ENCODE measurements around the gene PDE4D. TPM values are rescaled to one million over a fixed set of nuclear protein-coding genes. Genes with fewer than 3 reads are reported as not detected.

PDE4D gene
- total RNA-seq, 1 experiment from 2014 or later, result 3.6 TPM

DNA sequence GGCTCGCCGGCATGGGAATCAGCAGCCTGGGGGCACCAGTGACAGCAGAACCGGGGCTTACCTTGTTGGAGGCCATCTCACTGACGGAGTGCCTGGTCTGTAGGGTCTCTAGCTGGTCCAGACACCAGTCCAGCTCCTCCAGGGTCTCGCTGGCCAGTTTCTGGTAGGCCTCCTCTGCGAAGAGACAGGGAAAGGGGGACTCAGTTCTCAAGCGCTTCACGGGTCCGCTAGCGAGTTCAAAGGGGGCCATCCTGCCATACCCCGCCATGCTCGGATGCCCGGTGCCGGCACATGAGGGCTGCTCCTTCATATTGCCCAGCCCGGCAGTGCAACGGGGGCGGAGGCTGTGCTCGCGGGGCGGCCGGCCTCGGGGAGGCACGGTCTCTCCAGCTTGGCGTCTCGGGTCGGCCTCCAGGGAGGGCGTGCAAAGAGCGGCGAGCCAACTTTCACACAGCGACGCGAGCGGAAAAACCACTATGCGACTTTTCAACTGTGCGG lies 854.7 kb downstream of the PDE4D start:
- Histone ChIP-seq H3K27ac (ENCODE audit: low read length) (no peak overlapping the region), H3K36me3 (ENCODE audit: low read depth, low read length) (no peaks in the 10 kb centered on the region), H3F3A (ENCODE audit: low read length, unreplicated experiment) (no peaks in the 10 kb centered on the region), H4K20me1 (ENCODE audit: low read length) (no peaks in the 10 kb centered on the region), H3K27me3 (ENCODE audit: low read length) (no peaks in the 10 kb centered on the region), H3K79me2 (ENCODE audit: low read length) (no peaks in the 10 kb centered on the region), H3K9me2 (replicated peaks; ENCODE audit: low read length) (no peaks in the 10 kb centered on the region), H3K4me2 (ENCODE audit: low read length) (peak overlapping the region; percentile 79), H2AFZ (ENCODE audit: low read length) (0 out of 2 replicates have a peak overlapping the region, but pooled peaks have one; percentile 67), H3K9ac (ENCODE audit: low read length) (peak overlapping the region; percentile 57), H3K4me1 (ENCODE audit: insufficient read depth, low read length) (peaks cover 54% of the 10 kb centered on the region), H3K4me3 (ENCODE audit: low read length) (peak overlapping the region; percentile 66), H3K9me3 (ENCODE audit: low read length) (no peaks in the 10 kb centered on the region)
- ATAC-seq, result no peak
- no peak for TF ChIP-seq EZH2 (IDR thresholded peaks at IDR 0.05; ENCODE audit: low read length, unreplicated experiment)
- TF ChIP-seq, protein P1, sequence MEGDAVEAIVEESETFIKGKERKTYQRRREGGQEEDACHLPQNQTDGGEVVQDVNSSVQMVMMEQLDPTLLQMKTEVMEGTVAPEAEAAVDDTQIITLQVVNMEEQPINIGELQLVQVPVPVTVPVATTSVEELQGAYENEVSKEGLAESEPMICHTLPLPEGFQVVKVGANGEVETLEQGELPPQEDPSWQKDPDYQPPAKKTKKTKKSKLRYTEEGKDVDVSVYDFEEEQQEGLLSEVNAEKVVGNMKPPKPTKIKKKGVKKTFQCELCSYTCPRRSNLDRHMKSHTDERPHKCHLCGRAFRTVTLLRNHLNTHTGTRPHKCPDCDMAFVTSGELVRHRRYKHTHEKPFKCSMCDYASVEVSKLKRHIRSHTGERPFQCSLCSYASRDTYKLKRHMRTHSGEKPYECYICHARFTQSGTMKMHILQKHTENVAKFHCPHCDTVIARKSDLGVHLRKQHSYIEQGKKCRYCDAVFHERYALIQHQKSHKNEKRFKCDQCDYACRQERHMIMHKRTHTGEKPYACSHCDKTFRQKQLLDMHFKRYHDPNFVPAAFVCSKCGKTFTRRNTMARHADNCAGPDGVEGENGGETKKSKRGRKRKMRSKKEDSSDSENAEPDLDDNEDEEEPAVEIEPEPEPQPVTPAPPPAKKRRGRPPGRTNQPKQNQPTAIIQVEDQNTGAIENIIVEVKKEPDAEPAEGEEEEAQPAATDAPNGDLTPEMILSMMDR (conservative IDR thresholded peaks at IDR 0.05; ENCODE audit: low read depth, low read length), result no peak
- no peak for TF ChIP-seq EZH2phosphoT487 (IDR thresholded peaks at IDR 0.05; ENCODE audit: borderline replicate concordance, low read length)
- ChIA-PET POLR2A (ENCODE audit: unreplicated experiment) (no interaction called here), CTCF (no interaction called here)
- DNase-seq, result no peak
- intact Hi-C loops (cut with micrococcal nuclease), result loop anchor here (5.0 to 10.0 kb wide), 5 partner anchors 396 to 753 kb away; no protein-coding TSS in a partner anchor
- no TSS peak for BruUV-seq (replicated peaks)

DNA sequence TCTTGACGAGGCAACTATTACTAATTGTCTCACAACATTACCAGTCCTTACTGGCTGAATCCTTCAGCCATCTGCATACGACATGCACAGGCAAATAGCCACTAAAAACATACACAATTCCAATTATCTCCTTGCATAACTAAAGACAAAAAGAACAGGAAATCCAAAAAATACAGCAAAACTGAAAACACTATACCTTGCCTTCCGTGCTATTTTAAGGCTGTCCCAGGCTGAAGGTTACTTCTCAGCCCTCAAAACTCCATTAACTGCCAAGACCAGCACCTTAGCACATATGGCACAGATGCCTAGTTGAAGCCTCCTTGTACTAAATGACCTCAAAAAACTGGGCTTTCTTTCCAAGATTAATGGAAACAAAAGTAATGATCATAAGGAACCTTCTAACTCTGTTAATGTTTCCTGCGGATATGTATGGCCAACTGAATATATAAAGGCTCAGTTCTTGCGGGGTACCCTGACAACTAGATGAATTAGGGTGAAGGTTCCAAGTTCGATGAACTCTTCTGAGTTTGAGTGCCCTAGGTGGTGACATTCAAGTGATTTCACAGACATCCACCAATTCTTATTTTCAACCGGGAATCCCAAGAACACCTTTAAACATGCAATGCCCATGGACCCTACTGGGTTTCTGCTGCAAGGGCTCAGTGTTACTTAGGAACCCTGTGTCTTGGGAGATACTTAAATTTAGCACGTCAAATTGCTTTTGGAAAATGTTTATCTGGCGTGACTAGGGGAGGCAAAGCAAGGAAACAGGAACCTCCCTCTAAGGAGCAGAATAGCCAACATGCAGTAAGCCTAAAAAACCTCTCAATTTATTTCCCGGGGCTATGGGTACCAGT lies 855.4 kb downstream of the PDE4D start:
- BruUV-seq (replicated peaks), result TSS peak; percentile 14
- DNase-seq (no peak), ATAC-seq (no peak)
- H3K4me1 ChIP-seq (ENCODE audit: insufficient read depth, low read length), result peaks cover 54% of the 10 kb centered on the region
- peak overlapping the region; percentile 66 for H3K4me3 ChIP-seq (ENCODE audit: low read length)
- H3K36me3 ChIP-seq (ENCODE audit: low read depth, low read length), result no peaks in the 10 kb centered on the region
- ChIA-PET CTCF (no interaction called here), POLR2A (ENCODE audit: unreplicated experiment) (no interaction called here)
- peak overlapping the region; percentile 57 for H3K9ac ChIP-seq (ENCODE audit: low read length)
- no peak overlapping the region for H3K27ac ChIP-seq (ENCODE audit: low read length)
- intact Hi-C loops (cut with micrococcal nuclease), result loop anchor here (5.0 to 10.0 kb wide), 5 partner anchors 397 to 754 kb away; no protein-coding TSS in a partner anchor
- no peaks in the 10 kb centered on the region for H4K20me1 ChIP-seq (ENCODE audit: low read length)
- no peaks in the 10 kb centered on the region for H3K9me2 ChIP-seq (replicated peaks; ENCODE audit: low read length)
- no peak overlapping the region for H2AFZ ChIP-seq (ENCODE audit: low read length)
- TF ChIP-seq EZH2 (IDR thresholded peaks at IDR 0.05; ENCODE audit: low read length, unreplicated experiment) (no peak), EZH2phosphoT487 (IDR thresholded peaks at IDR 0.05; ENCODE audit: borderline replicate concordance, low read length) (no peak)
- TF ChIP-seq, protein P1 (conservative IDR thresholded peaks at IDR 0.05; ENCODE audit: low read depth, low read length), result no peak
- no peaks in the 10 kb centered on the region for H3K9me3 ChIP-seq (ENCODE audit: low read length)
- no peaks in the 10 kb centered on the region for H3K27me3 ChIP-seq (ENCODE audit: low read length)
- no peaks in the 10 kb centered on the region for H3F3A ChIP-seq (ENCODE audit: low read length, unreplicated experiment)
- H3K4me2 ChIP-seq (ENCODE audit: low read length), result peak overlapping the region; percentile 79
- H3K79me2 ChIP-seq (ENCODE audit: low read length), result no peaks in the 10 kb centered on the region
